Liver (tissue), 9 donors: ENCODE data around the gene JAG1. TPM values are rescaled to one million over a fixed set of nuclear protein-coding genes. Genes with fewer than 3 reads are reported as not detected.

Experiments
- DNase-seq: peaks from one replicate; pipeline ENCODE4 v3.0.0-alpha.2; 2017; ENCODE audit warnings: low spot score
- H3K27ac ChIP-seq, 2 donors: one replicate each; pipeline ENCODE4 v1.7.0; 2013; ENCODE audit warnings: inconsistent platforms in 2 of 2, low read length in 2 of 2, control low read depth in 1 of 2, low read depth in 1 of 2, mild to moderate bottlenecking in 1 of 2
- H3K27me3 ChIP-seq, 4 donors: one replicate each; pipeline versions ENCODE4 v1.6.1 to v1.7.0; 2013; ENCODE audit warnings: low read length in 3 of 4, inconsistent platforms in 1 of 4, mild to moderate bottlenecking in 1 of 4, moderate library complexity in 1 of 4; ENCODE audit not compliant: control insufficient read depth in 4 of 4, insufficient read depth in 4 of 4
- H3K36me3 ChIP-seq, 4 donors: one replicate each; pipeline versions ENCODE4 v1.6.1 to v1.7.0; 2013; ENCODE audit warnings: low read length in 3 of 4, mild to moderate bottlenecking in 3 of 4, low read depth in 1 of 4, moderate library complexity in 1 of 4; ENCODE audit not compliant: control insufficient read depth in 4 of 4, insufficient read depth in 3 of 4
- H3K4me1 ChIP-seq, 4 donors: one replicate each; pipeline versions ENCODE4 v1.6.1 to v1.7.0; 2013; ENCODE audit warnings: low read length in 3 of 4, mild to moderate bottlenecking in 3 of 4, moderate library complexity in 1 of 4; ENCODE audit not compliant: control insufficient read depth in 4 of 4, insufficient read depth in 4 of 4
- H3K4me3 ChIP-seq, 3 donors: one replicate each; pipeline versions ENCODE4 v1.6.1 to v1.7.0; 2013; ENCODE audit warnings: low read length in 3 of 3, control low read depth in 1 of 3, low read depth in 1 of 3, mild to moderate bottlenecking in 1 of 3
- H3K9ac ChIP-seq, 2 donors: one replicate each; pipeline ENCODE4 v1.7.0; 2013; ENCODE audit warnings: low read length in 2 of 2, mild to moderate bottlenecking in 2 of 2, moderate library complexity in 2 of 2, control low read depth in 1 of 2, low read depth in 1 of 2
- H3K9me3 ChIP-seq, 4 donors: one replicate each; pipeline versions ENCODE4 v1.6.1 to v1.7.0; 2013; ENCODE audit warnings: low read length in 3 of 4; ENCODE audit not compliant: control insufficient read depth in 4 of 4
- ATF3 ChIP-seq: IDR thresholded peaks from 2 replicates; pipeline ENCODE4 v1.6.1; 2016; ENCODE audit warnings: antibody characterized with exemption
- FOXA1 ChIP-seq: IDR thresholded peaks from 2 replicates; pipeline ENCODE4 v1.6.1; 2016; ENCODE audit warnings: antibody characterized with exemption
- FOXA2 ChIP-seq: IDR thresholded peaks from 2 replicates; pipeline ENCODE4 v1.6.1; 2016; ENCODE audit warnings: antibody characterized with exemption
- GABPA ChIP-seq, 2 donors: IDR thresholded peaks in 1 of 2; conservative IDR thresholded peaks in 1 of 2; 2 replicates each; pipeline ENCODE4 v1.6.1; 2016; ENCODE audit warnings: antibody characterized with exemption in 2 of 2, mild to moderate bottlenecking in 1 of 2, moderate library complexity in 1 of 2
- HNF4A ChIP-seq, 2 donors: conservative IDR thresholded peaks; 2 replicates each; pipeline ENCODE4 v1.6.1; 2016; ENCODE audit warnings: antibody characterized with exemption in 2 of 2, mild to moderate bottlenecking in 2 of 2
- HNF4G ChIP-seq: IDR thresholded peaks from 2 replicates; pipeline ENCODE4 v1.6.1; 2016; ENCODE audit warnings: antibody characterized with exemption
- JUND ChIP-seq, 2 donors: IDR thresholded peaks; 2 replicates each; pipeline ENCODE4 v1.6.1; 2016; ENCODE audit warnings: antibody characterized with exemption in 2 of 2
- NR2F2 ChIP-seq: IDR thresholded peaks from 2 replicates; pipeline ENCODE4 v1.6.1; 2016; ENCODE audit warnings: antibody characterized with exemption
- RAD21 ChIP-seq, 2 donors: IDR thresholded peaks; 2 replicates each; pipeline ENCODE4 v1.6.1; 2016; ENCODE audit warnings: antibody characterized with exemption in 2 of 2, mild to moderate bottlenecking in 2 of 2
- RXRA ChIP-seq, 2 donors: IDR thresholded peaks; 2 replicates each; pipeline ENCODE4 v1.6.1; 2017 to 2018; ENCODE audit warnings: antibody characterized with exemption in 2 of 2, mild to moderate bottlenecking in 1 of 2
- TAF1 ChIP-seq: conservative IDR thresholded peaks from 2 replicates; pipeline ENCODE4 v1.6.1; 2016; ENCODE audit warnings: antibody characterized with exemption, mild to moderate bottlenecking
- ZBTB33 ChIP-seq: IDR thresholded peaks from 2 replicates; pipeline ENCODE4 v1.6.1; 2016; ENCODE audit warnings: antibody characterized with exemption
- WGBS: extraction: QIAGEN DNeasy Blood & Tissue Kit; methylation state at CpG from one replicate; pipeline ENCODE4 v1.1.7; 2013; 5-methylcytosine and 5-hydroxymethylcytosine counted together
- polyA plus RNA-seq, 2 donors: library from polyadenylated mRNA; stranded (reverse) in 1 of 2; unstranded in 1 of 2; fragments of 200-250 nt in 1 of 2; fragments of >200 nt in 1 of 2; fragmentation: Nextera tagmentation in 1 of 2; extraction: Ambion mirVana in 1 of 2; gene quantifications; one replicate each; pipeline versions ENCODE4 v1.2.1 to v1.2.3, GENCODE V29; 2013 to 2015
- total RNA-seq, 2 donors: library from RNA; depleted of rRNA; stranded (reverse); fragments of >200 nt; gene quantifications; one replicate each; pipeline ENCODE4 v1.2.3, GENCODE V29; 2014
- TF ChIP-seq, protein P1 (sequence below): IDR thresholded peaks from 2 replicates; pipeline ENCODE4 v1.6.1; 2016; ENCODE audit warnings: antibody characterized with exemption
- donor health status: healthy.
- donor health status: healthy.
- donor health status: healthy.
- donor health status: healthy.
- donor health status: healthy.

Gene JAG1
- total and polyA plus RNA-seq, 4 donors: 1.8 to 16.6 (median 4.6) TPM

GRCh38 chr20:10663756-10664155 is 10.0 kb downstream of the JAG1 start:
- Histone ChIP-seq H3K36me3 (no peaks in the 10 kb centered on the region), H3K9ac (no peak overlapping the region), H3K27ac (no peak overlapping the region), H3K27me3 (no peaks in the 10 kb centered on the region), H3K9me3 (no peaks in the 10 kb centered on the region), H3K4me3 (no peak overlapping the region), H3K4me1 (no peaks in the 10 kb centered on the region)
- WGBS: 75% methylated on average over 8 of the region's 8 CpGs
- no peak for TF ChIP-seq JUND (IDR thresholded peaks at IDR 0.05)
- no peak for TF ChIP-seq ATF3
- TF ChIP-seq, protein P1, sequence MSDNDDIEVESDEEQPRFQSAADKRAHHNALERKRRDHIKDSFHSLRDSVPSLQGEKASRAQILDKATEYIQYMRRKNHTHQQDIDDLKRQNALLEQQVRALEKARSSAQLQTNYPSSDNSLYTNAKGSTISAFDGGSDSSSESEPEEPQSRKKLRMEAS: no peak
- DNase-seq: no peak

GRCh38 chr20:10662661-10663458 is 10.9 kb downstream of the JAG1 start:
- WGBS: 83% methylated on average over 10 of the region's 10 CpGs
- TF ChIP-seq ATF3 (no peak), FOXA1 (no peak), HNF4G (no peak), FOXA2 (no peak)
- Histone ChIP-seq H3K4me1 (no peaks in the 10 kb centered on the region), H3K4me3 (no peak overlapping the region), H3K9me3 (no peaks in the 10 kb centered on the region), H3K27me3 (no peaks in the 10 kb centered on the region), H3K27ac (no peak overlapping the region), H3K9ac (no peak overlapping the region), H3K36me3 (peaks cover 0 to 4% (median 0%) of the 10 kb centered on the region in 4 donors)
- no peak for DNase-seq

- H3K27ac ChIP-seq: no peak overlapping the region
Measured at GRCh38 chr20:10662151-10662550, 11.6 kb downstream of the JAG1 start.

More at GRCh38 chr20:10662151-10662550, 11.6 kb downstream of the JAG1 start:
- H3K9me3 ChIP-seq: no peaks in the 10 kb centered on the region
- 89% methylated on average over 5 of the region's 5 CpGs for WGBS
- H3K4me1 ChIP-seq: no peaks in the 10 kb centered on the region
- no peak for DNase-seq
- TF ChIP-seq NR2F2 (no peak), FOXA2 (no peak), ZBTB33 (no peak), RXRA (IDR thresholded peaks at IDR 0.05) (no peak), GABPA (IDR thresholded peaks at IDR 0.05 in 1 of 2, conservative IDR thresholded peaks at IDR 0.05 in 1 of 2) (no peak), HNF4A (conservative IDR thresholded peaks at IDR 0.05) (no peak), RAD21 (IDR thresholded peaks at IDR 0.05) (no peak), HNF4G (no peak), TAF1 (no peak), FOXA1 (no peak)
- TF ChIP-seq, protein P1: no peak
- H3K9ac ChIP-seq: no peak overlapping the region
- no peaks in the 10 kb centered on the region for H3K27me3 ChIP-seq
- H3K36me3 ChIP-seq: peaks cover 0 to 7% (median 0%) of the 10 kb centered on the region in 4 donors
- no peak overlapping the region for H3K4me3 ChIP-seq
